Measurements from ENCODE around the gene SYNGR3.

Gene SYNGR3

GRCh38 chr16:2013527-2013926 is 23.8 kb downstream of the SYNGR3 start:
- no peaks in the 10 kb centered on the region for H3K36me3 ChIP-seq (replicated peaks; ENCODE audit: insufficient read depth, low read length)
- no peak for DNase-seq
- H4K20me1 ChIP-seq (ENCODE audit: insufficient read depth, low read length), result no peaks in the 10 kb centered on the region
- H3K4me3 ChIP-seq (ENCODE audit: low read length), result no peak overlapping the region
- no peaks in the 10 kb centered on the region for H3K9me2 ChIP-seq (replicated peaks; ENCODE audit: insufficient read depth, low read length)
- no peak overlapping the region for H3K27ac ChIP-seq (ENCODE audit: low read length)
- no peaks in the 10 kb centered on the region for H3K27me3 ChIP-seq (replicated peaks; ENCODE audit: insufficient read depth, low read length)
- H3F3A ChIP-seq (ENCODE audit: insufficient read depth, low read length), result no peaks in the 10 kb centered on the region
- no peak overlapping the region for H3K9ac ChIP-seq (ENCODE audit: low read length)
- H2AFZ ChIP-seq (ENCODE audit: low read length), result no peak overlapping the region
- H3K4me2 ChIP-seq (ENCODE audit: low read depth, low read length), result no peak overlapping the region
- no peak for TF ChIP-seq EZH2 (optimal IDR thresholded peaks at IDR 0.05; ENCODE audit: low read depth, low read length)
- no peak for TF ChIP-seq EZH2phosphoT487 (IDR thresholded peaks at IDR 0.05; ENCODE audit: low read length)
- TF ChIP-seq, protein P1, sequence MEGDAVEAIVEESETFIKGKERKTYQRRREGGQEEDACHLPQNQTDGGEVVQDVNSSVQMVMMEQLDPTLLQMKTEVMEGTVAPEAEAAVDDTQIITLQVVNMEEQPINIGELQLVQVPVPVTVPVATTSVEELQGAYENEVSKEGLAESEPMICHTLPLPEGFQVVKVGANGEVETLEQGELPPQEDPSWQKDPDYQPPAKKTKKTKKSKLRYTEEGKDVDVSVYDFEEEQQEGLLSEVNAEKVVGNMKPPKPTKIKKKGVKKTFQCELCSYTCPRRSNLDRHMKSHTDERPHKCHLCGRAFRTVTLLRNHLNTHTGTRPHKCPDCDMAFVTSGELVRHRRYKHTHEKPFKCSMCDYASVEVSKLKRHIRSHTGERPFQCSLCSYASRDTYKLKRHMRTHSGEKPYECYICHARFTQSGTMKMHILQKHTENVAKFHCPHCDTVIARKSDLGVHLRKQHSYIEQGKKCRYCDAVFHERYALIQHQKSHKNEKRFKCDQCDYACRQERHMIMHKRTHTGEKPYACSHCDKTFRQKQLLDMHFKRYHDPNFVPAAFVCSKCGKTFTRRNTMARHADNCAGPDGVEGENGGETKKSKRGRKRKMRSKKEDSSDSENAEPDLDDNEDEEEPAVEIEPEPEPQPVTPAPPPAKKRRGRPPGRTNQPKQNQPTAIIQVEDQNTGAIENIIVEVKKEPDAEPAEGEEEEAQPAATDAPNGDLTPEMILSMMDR (IDR thresholded peaks at IDR 0.05; ENCODE audit: low read length), result no peak
- peaks cover 4% of the 10 kb centered on the region; the same call in 1 of the 2 replicates for H3K4me1 ChIP-seq (ENCODE audit: low read length)
- no peaks in the 10 kb centered on the region for H3K9me3 ChIP-seq (replicated peaks; ENCODE audit: insufficient read depth, low read length)
- H3K79me2 ChIP-seq (ENCODE audit: low read length), result peaks cover 17% of the 10 kb centered on the region

DNA sequence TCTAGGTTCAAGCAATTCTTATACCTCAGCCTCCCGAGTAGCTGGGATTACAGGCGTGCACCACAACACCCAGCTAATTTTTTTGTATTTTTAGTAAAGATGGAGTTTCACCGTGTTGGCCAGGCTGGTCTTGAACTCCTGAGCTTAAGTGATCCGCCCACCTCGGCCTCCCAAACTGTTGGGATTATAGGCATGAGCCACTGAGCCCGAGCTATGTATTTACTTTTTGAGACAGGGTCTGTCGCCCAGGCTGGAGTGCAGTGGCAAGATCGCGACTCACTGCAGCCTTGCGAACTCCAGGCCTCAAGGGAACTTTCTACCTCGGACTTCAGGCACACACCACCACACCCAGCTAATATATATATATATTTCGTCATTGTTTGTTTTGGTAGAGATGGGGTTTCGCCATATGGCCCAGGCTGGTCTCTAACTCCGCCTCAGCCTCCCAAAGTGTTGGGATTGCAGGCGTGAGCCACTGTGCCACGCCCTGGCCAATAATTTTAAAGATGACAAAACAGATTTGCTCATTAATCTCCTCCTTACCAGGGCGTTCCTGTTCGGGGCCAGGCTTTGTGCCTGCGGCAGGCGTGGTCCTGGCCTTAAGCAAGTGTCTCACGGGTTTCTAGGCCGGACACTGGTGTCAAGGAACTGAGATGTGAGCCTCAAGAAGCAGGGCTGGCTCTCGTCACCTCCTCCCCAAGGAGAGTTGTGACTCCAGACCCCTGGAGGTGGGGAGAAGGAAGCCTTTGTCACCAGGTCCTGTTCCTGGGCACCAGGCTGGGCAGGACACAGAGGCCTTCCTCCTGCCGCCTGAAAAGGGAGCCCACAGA is 25.6 kb downstream of the SYNGR3 start:
- Histone ChIP-seq H3K4me2 (ENCODE audit: low read depth, low read length) (no peak overlapping the region), H3K4me1 (ENCODE audit: low read length) (0 out of 2 replicates have a peak, but pooled peaks cover 3% of the 10 kb centered on the region), H3F3A (ENCODE audit: insufficient read depth, low read length) (no peaks in the 10 kb centered on the region), H2AFZ (ENCODE audit: low read length) (no peak overlapping the region), H4K20me1 (ENCODE audit: insufficient read depth, low read length) (no peaks in the 10 kb centered on the region), H3K9ac (ENCODE audit: low read length) (no peak overlapping the region), H3K36me3 (replicated peaks; ENCODE audit: insufficient read depth, low read length) (no peaks in the 10 kb centered on the region), H3K27me3 (replicated peaks; ENCODE audit: insufficient read depth, low read length) (peaks cover 16% of the 10 kb centered on the region), H3K9me3 (replicated peaks; ENCODE audit: insufficient read depth, low read length) (no peaks in the 10 kb centered on the region), H3K9me2 (replicated peaks; ENCODE audit: insufficient read depth, low read length) (no peaks in the 10 kb centered on the region), H3K79me2 (ENCODE audit: low read length) (peaks cover 3% of the 10 kb centered on the region), H3K27ac (ENCODE audit: low read length) (no peak overlapping the region), H3K4me3 (ENCODE audit: low read length) (no peak overlapping the region)
- peak; percentile 3 for DNase-seq
- TF ChIP-seq EZH2 (optimal IDR thresholded peaks at IDR 0.05; ENCODE audit: low read depth, low read length) (no peak), EZH2phosphoT487 (IDR thresholded peaks at IDR 0.05; ENCODE audit: low read length) (no peak)
- TF ChIP-seq, protein P1 (IDR thresholded peaks at IDR 0.05; ENCODE audit: low read length), result no peak

GRCh38 chr16:2015947-2016208 is 26.1 kb downstream of the SYNGR3 start:
- H3K9me3 ChIP-seq (replicated peaks; ENCODE audit: insufficient read depth, low read length), result no peaks in the 10 kb centered on the region
- no peak overlapping the region for H3K4me2 ChIP-seq (ENCODE audit: low read depth, low read length)
- no peaks in the 10 kb centered on the region for H3K9me2 ChIP-seq (replicated peaks; ENCODE audit: insufficient read depth, low read length)
- H3K27me3 ChIP-seq (replicated peaks; ENCODE audit: insufficient read depth, low read length), result peaks cover 21% of the 10 kb centered on the region
- H3K4me3 ChIP-seq (ENCODE audit: low read length), result no peak overlapping the region
- no peaks in the 10 kb centered on the region for H3K79me2 ChIP-seq (ENCODE audit: low read length)
- TF ChIP-seq EZH2 (optimal IDR thresholded peaks at IDR 0.05; ENCODE audit: low read depth, low read length) (no peak), EZH2phosphoT487 (IDR thresholded peaks at IDR 0.05; ENCODE audit: low read length) (no peak)
- TF ChIP-seq, protein P1 (IDR thresholded peaks at IDR 0.05; ENCODE audit: low read length), result no peak
- H3K9ac ChIP-seq (ENCODE audit: low read length), result no peak overlapping the region
- no peaks in the 10 kb centered on the region for H3K36me3 ChIP-seq (replicated peaks; ENCODE audit: insufficient read depth, low read length)
- no peaks in the 10 kb centered on the region for H4K20me1 ChIP-seq (ENCODE audit: insufficient read depth, low read length)
- no peak for DNase-seq
- H3K4me1 ChIP-seq (ENCODE audit: low read length), result no peaks in the 10 kb centered on the region
- H2AFZ ChIP-seq (ENCODE audit: low read length), result no peak overlapping the region
- no peaks in the 10 kb centered on the region for H3F3A ChIP-seq (ENCODE audit: insufficient read depth, low read length)
- H3K27ac ChIP-seq (ENCODE audit: low read length), result no peak overlapping the region

Data from MM.1S (cell line).